Esophagus muscularis mucosa (tissue), 4 donors: ENCODE data around the gene TBC1D8.

Experiments used
- EP300 ChIP-seq: sonication (generic); formaldehyde crosslinking; IDR thresholded peaks from one replicate; pipeline ENCODE4 v1.6.1; 2017; ENCODE audit warnings: antibody characterized with exemption
- POLR2A ChIP-seq: fragments of 450-650 bp; IDR thresholded peaks from one replicate; pipeline ENCODE4 v1.6.1; 2017; ENCODE audit warnings: antibody characterized with exemption, moderate library complexity, mild to moderate bottlenecking, low read depth
- TF ChIP-seq, protein P1 (sequence below), 3 experiments: fragments of 200-600 bp in 2 of 3; fragments of 450-650 bp in 1 of 3; sonication (generic) in 2 of 3; IDR thresholded peaks; one replicate each; pipeline ENCODE4 v1.5.1; 2017 to 2019; ENCODE audit warnings: antibody characterized with exemption in 3 of 3, mild to moderate bottlenecking in 2 of 3, moderate library complexity in 1 of 3

DNA sequence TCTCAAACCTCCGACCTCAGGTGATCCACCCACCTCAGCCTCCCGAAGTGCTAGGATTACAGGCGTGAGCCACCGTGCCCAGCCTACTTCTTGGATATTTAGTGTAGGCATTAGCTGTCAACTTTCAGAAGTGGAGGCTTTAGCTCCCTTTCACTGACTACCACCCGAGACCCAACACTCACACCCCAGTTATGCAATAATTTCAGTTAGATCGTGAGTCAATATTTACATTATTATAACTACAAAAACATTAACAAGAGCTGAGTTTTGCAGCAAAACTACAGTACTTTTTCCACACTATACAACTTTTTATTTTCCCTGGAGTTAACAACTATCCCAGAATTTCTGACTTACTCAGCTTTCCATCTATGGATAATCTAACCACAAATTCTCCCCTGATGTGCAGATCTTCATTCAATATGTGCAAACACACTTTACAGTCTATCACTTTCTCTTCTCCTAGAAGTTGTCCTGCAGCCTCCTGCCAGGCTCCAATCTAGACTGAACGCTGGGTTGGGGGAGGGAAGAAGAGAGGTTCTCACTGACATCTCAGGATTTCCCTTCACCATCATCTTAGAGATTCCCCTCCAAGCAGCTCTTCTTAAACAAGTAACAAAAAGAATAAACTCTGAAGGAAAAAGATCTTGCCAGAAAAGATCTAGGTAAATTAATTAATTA lies 10.1 kb downstream of the TBC1D8 start:
- TF ChIP-seq, protein P1, sequence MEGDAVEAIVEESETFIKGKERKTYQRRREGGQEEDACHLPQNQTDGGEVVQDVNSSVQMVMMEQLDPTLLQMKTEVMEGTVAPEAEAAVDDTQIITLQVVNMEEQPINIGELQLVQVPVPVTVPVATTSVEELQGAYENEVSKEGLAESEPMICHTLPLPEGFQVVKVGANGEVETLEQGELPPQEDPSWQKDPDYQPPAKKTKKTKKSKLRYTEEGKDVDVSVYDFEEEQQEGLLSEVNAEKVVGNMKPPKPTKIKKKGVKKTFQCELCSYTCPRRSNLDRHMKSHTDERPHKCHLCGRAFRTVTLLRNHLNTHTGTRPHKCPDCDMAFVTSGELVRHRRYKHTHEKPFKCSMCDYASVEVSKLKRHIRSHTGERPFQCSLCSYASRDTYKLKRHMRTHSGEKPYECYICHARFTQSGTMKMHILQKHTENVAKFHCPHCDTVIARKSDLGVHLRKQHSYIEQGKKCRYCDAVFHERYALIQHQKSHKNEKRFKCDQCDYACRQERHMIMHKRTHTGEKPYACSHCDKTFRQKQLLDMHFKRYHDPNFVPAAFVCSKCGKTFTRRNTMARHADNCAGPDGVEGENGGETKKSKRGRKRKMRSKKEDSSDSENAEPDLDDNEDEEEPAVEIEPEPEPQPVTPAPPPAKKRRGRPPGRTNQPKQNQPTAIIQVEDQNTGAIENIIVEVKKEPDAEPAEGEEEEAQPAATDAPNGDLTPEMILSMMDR (IDR thresholded peaks at IDR 0.05), result no peak
- no peak for TF ChIP-seq EP300
- TF ChIP-seq POLR2A, result no peak
